Measurements from ENCODE around the gene PRKAG2.

DNA sequence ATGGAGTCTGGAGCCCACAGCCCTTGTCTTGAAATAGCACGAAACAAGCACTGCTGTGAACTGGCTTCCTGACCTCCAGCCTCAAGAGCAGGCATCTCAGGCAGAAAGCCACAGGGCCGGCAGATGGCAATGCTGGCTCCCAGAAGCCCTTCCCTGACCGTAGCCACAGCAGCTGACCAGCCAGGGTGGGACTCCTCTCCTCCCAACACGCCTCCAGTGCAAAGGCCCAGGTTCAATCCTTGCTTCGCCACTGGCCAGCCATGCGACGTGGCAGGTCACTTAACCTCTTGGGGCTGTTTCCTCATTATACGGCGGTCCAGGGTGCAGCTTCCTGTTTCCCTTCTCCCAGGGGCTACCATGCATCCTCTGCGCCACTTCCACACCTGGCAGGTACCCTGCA is 12.8 kb downstream of the PRKAG2 start:
- TF ChIP-seq FOXJ3 (CRISPR knock-in tag; IDR thresholded peaks at IDR 0.05): no peak
- no peak for TF ChIP-seq EZH2phosphoT487 (IDR thresholded peaks at IDR 0.05; ENCODE audit: borderline replicate concordance, low read depth)
- TF ChIP-seq RAD21 (IDR thresholded peaks at IDR 0.05; ENCODE audit: low read length): no peak
